ENCODE measurements around the gene LRRC32. TPM values are rescaled to one million over a fixed set of nuclear protein-coding genes. Genes with fewer than 3 reads are reported as not detected.
"Not testable (repeated sequence)": the region's sequence is repeated elsewhere in the genome, so short reads cannot be mapped to it uniquely, and the experiment has no call there.

LRRC32 gene
- total RNA-seq, 2 experiments from 2014 or later = 7.1 to 7.4 TPM

- H3K27me3 Mint-ChIP-seq = peaks cover 8% of the 10 kb centered on the region
- ChIA-PET CTCF (no interaction called here), POLR2A (interaction anchor here (1.4 kb wide), 1 partner anchor 11 kb away, joined by 4 read pairs; no protein-coding TSS in a partner anchor)
- no peaks in the 10 kb centered on the region for H3K36me3 Mint-ChIP-seq (ENCODE audit: low read depth)
- no peak overlapping the region for H3K4me3 Mint-ChIP-seq
- H3K4me1 Mint-ChIP-seq = no peaks in the 10 kb centered on the region
- DNase-seq = no peak
- no peak overlapping the region for H3K27ac Mint-ChIP-seq
- H3K9me3 Mint-ChIP-seq = no peaks in the 10 kb centered on the region
These were observed 15.0 kb downstream of the LRRC32 start for GRCh38 chr11:76655501-76656049.

DNA sequence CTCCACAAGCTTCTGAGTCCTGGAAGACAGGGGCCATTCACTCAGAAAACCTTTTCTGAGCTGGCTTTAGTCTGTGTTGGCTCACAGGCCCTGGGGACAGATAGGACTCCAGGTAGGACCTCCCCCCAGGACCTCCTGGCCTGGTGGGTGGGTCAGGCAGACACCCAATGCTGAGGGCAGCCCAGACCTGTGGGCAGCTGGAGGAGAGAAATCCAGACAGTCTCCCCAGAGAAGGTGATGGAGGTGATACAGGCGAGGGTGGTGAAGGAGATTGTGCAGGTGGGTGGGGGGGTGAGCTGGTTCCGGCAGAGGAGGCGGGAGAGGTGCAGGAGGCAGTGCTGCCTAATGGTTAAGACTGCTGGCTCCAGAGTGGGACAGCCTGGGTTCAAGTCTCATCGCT is 15.6 kb downstream of the LRRC32 start:
- DNase-seq = peak; percentile 9
- ChIA-PET POLR2A (interaction anchor here (1.4 kb wide), 1 partner anchor 10 kb away, joined by 4 read pairs; no protein-coding TSS in a partner anchor), CTCF (no interaction called here)
- Mint-ChIP-seq H3K4me3 (no peak overlapping the region), H3K9me3 (no peaks in the 10 kb centered on the region), H3K27ac (no peak overlapping the region), H3K27me3 (peaks cover 10% of the 10 kb centered on the region), H3K36me3 (ENCODE audit: low read depth) (no peaks in the 10 kb centered on the region), H3K4me1 (no peaks in the 10 kb centered on the region)

GRCh38 chr11:76654298-76654851 is 16.2 kb downstream of the LRRC32 start:
- Mint-ChIP-seq H3K4me1 (no peaks in the 10 kb centered on the region), H3K4me3 (no peak overlapping the region), H3K36me3 (ENCODE audit: low read depth) (no peaks in the 10 kb centered on the region), H3K9me3 (no peaks in the 10 kb centered on the region), H3K27ac (no peak overlapping the region), H3K27me3 (peaks cover 15% of the 10 kb centered on the region)
- DNase-seq = peak; percentile 7
- POLR2A ChIA-PET = interaction anchor here (1.4 kb wide), 1 partner anchor 10 kb away, joined by 4 read pairs; no protein-coding TSS in a partner anchor
- CTCF ChIA-PET = no interaction called here

- Mint-ChIP-seq H3K27me3 (peaks cover 20% of the 10 kb centered on the region), H3K4me3 (no peak overlapping the region), H3K27ac (no peak overlapping the region), H3K36me3 (ENCODE audit: low read depth) (no peaks in the 10 kb centered on the region), H3K4me1 (no peaks in the 10 kb centered on the region), H3K9me3 (no peaks in the 10 kb centered on the region)
- peak; percentile 9 for DNase-seq
- ChIA-PET POLR2A (no interaction called here), CTCF (no interaction called here)
These were observed 16.8 kb downstream of the LRRC32 start for GRCh38 chr11:76653674-76654284.

GRCh38 chr11:76653012-76653673 is 17.4 kb downstream of the LRRC32 start:
- Mint-ChIP-seq H3K4me1 (no peaks in the 10 kb centered on the region), H3K36me3 (ENCODE audit: low read depth) (no peaks in the 10 kb centered on the region), H3K27me3 (peaks cover 22% of the 10 kb centered on the region), H3K27ac (no peak overlapping the region), H3K9me3 (no peaks in the 10 kb centered on the region), H3K4me3 (no peak overlapping the region)
- DNase-seq = peak; percentile 6
- ChIA-PET CTCF (no interaction called here), POLR2A (no interaction called here)

DNA sequence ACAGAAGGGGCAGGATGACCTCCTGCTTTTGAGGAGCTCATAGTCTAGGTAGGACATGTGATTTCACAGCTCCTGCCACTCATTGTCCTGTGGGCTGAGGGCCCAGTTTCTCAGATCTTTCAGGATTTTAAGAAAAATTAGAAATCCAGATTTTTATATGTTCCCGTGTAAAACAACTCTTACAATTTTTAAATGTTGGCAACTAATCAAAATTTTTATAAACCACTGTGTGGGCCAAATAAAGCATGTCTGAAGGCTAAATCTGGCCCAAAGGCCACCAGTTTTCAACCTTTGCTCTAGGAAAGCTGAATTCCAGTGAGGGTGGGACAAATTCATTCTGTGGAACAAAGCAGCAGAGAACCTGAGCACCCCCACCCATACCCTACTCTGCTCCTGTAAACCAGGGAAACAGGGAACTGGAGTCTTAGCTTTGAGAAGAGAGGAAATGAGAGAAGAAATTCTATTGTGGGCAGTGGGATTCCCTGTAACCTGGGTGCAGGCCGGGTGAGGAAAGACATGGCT is 20.6 kb downstream of the LRRC32 start:
- DNase-seq = no peak
- no peaks in the 10 kb centered on the region for H3K9me3 Mint-ChIP-seq
- POLR2A ChIA-PET = no interaction called here
- H3K4me1 Mint-ChIP-seq = no peaks in the 10 kb centered on the region
- CTCF ChIA-PET = no interaction called here
- H3K27me3 Mint-ChIP-seq = peaks cover 52% of the 10 kb centered on the region
- no peaks in the 10 kb centered on the region for H3K36me3 Mint-ChIP-seq (ENCODE audit: low read depth)
- H3K4me3 Mint-ChIP-seq = no peak overlapping the region
- H3K27ac Mint-ChIP-seq = no peak overlapping the region

- Mint-ChIP-seq H3K4me3 (no peak overlapping the region), H3K9me3 (no peaks in the 10 kb centered on the region), H3K36me3 (ENCODE audit: low read depth) (no peaks in the 10 kb centered on the region), H3K27me3 (peaks cover 61% of the 10 kb centered on the region), H3K4me1 (no peaks in the 10 kb centered on the region), H3K27ac (no peak overlapping the region)
- ChIA-PET POLR2A (no interaction called here), CTCF (no interaction called here)
- DNase-seq = no peak
These were observed 21.5 kb downstream of the LRRC32 start for GRCh38 chr11:76649011-76649410.

GRCh38 chr11:76648061-76648460 is 22.5 kb downstream of the LRRC32 start:
- peaks cover 70% of the 10 kb centered on the region for H3K27me3 Mint-ChIP-seq
- no peaks in the 10 kb centered on the region for H3K9me3 Mint-ChIP-seq
- H3K27ac Mint-ChIP-seq = no peak overlapping the region
- POLR2A ChIA-PET = no interaction called here
- CTCF ChIA-PET = no interaction called here
- H3K36me3 Mint-ChIP-seq (ENCODE audit: low read depth) = no peaks in the 10 kb centered on the region
- no peak overlapping the region for H3K4me3 Mint-ChIP-seq
- no peaks in the 10 kb centered on the region for H3K4me1 Mint-ChIP-seq
- DNase-seq = peak; percentile 4

GRCh38 chr11:76646882-76647534 is 23.5 kb downstream of the LRRC32 start:
- Mint-ChIP-seq H3K27ac (no peak overlapping the region), H3K27me3 (peaks cover 77% of the 10 kb centered on the region), H3K4me3 (no peak overlapping the region), H3K4me1 (no peaks in the 10 kb centered on the region), H3K9me3 (no peaks in the 10 kb centered on the region), H3K36me3 (ENCODE audit: low read depth) (no peaks in the 10 kb centered on the region)
- POLR2A ChIA-PET = no interaction called here
- no peak for DNase-seq
- CTCF ChIA-PET = no interaction called here

DNA sequence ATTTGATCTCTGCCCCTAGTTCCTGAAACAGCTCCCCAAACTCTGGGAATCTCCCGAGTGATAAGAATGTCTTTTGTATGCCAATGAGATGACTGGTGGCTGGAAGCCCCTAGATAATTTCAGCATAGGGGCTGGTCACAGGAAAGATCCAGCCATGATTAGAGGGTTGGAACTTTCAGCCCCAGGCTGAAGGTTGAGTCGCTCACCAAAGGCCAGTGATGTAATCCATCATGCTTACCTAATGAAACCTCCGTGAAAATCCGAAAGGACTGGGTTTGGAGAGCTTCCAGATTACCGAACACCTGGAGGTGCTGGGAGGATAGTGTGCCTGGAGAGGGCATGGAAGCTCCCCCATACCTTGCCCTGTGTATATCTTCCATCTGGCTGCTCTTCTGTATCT is 26.0 kb downstream of the LRRC32 start:
- Mint-ChIP-seq H3K27me3 (peaks cover 75% of the 10 kb centered on the region), H3K36me3 (ENCODE audit: low read depth) (no peaks in the 10 kb centered on the region), H3K4me3 (no peak overlapping the region), H3K9me3 (no peaks in the 10 kb centered on the region), H3K4me1 (no peaks in the 10 kb centered on the region), H3K27ac (no peak overlapping the region)
- peak; percentile 9 for DNase-seq
- POLR2A ChIA-PET = interaction anchor here (1.2 kb wide), 1 partner anchor 10 kb away, joined by 4 read pairs; no protein-coding TSS in a partner anchor
- CTCF ChIA-PET = no interaction called here

- DNase-seq; H3K4me1 Mint-ChIP-seq; CTCF ChIA-PET; H3K27ac Mint-ChIP-seq; H3K36me3 Mint-ChIP-seq (ENCODE audit: low read depth); H3K4me3 Mint-ChIP-seq; H3K9me3 Mint-ChIP-seq; POLR2A ChIA-PET: not testable (repeated sequence)
- peaks cover 74% of the 10 kb centered on the region for H3K27me3 Mint-ChIP-seq
These were observed 26.8 kb downstream of the LRRC32 start for GRCh38 chr11:76643711-76644110.

- no peaks in the 10 kb centered on the region for H3K9me3 Mint-ChIP-seq
- CTCF ChIA-PET = no interaction called here
- H3K4me3 Mint-ChIP-seq = no peak overlapping the region
- peaks cover 75% of the 10 kb centered on the region for H3K27me3 Mint-ChIP-seq
- DNase-seq = peak; percentile 15
- POLR2A ChIA-PET = no interaction called here
- no peaks in the 10 kb centered on the region for H3K36me3 Mint-ChIP-seq (ENCODE audit: low read depth)
- no peak overlapping the region for H3K27ac Mint-ChIP-seq
- H3K4me1 Mint-ChIP-seq = peaks cover 5% of the 10 kb centered on the region
These were observed 28.2 kb downstream of the LRRC32 start for GRCh38 chr11:76642341-76642740.

DNA sequence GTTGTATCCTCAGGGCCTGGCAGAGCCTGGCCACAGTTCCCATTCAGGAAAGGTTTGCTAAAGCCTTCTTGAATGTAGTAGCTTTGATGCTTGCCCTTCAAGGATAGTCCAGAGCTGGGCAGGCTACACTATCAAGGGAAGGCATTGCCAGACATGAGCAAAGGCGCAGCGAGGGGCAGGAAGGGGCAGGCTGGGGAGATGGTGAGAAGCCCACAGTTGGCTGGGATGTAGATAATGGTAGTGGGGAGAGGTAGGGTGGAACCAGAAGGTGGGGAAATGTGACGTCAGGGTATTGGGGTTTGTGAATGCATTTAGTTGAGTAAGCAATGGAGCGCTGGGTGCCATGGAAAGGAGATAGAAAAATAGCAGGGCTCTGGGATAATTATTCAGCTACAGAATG is 28.6 kb downstream of the LRRC32 start:
- Mint-ChIP-seq H3K27me3 (peaks cover 70% of the 10 kb centered on the region), H3K36me3 (ENCODE audit: low read depth) (no peaks in the 10 kb centered on the region), H3K27ac (no peak overlapping the region), H3K4me1 (peaks cover 6% of the 10 kb centered on the region), H3K4me3 (no peak overlapping the region), H3K9me3 (no peaks in the 10 kb centered on the region)
- POLR2A ChIA-PET = no interaction called here
- CTCF ChIA-PET = no interaction called here
- DNase-seq = peak; percentile 8
